Ascending aorta (tissue), 2 donors: ENCODE results near the gene METRN. TPM values are rescaled to one million over a fixed set of nuclear protein-coding genes. Genes with fewer than 3 reads are reported as not detected.
A peak's percentile ranks its signal among the peaks of the same experiment; 100 is the strongest.

ENCODE experiments used
- DNase-seq, 2 donors: peaks; one replicate each; pipeline ENCODE4 v3.0.0-alpha.2; 2019; ENCODE audit warnings: low spot score in 2 of 2
- H3K27ac ChIP-seq, 2 donors: fragments of 200-600 bp; sonication (generic); one replicate each; pipeline ENCODE4 v1.5.1; 2016 to 2017; ENCODE audit warnings: mild to moderate bottlenecking in 1 of 2
- H3K27me3 ChIP-seq: fragments of 200-600 bp; sonication (generic); one replicate; pipeline ENCODE4 v1.5.1; 2017
- H3K36me3 ChIP-seq, 2 donors: fragments of 200-600 bp; sonication (generic); one replicate each; pipeline ENCODE4 v1.5.1; 2016
- H3K4me1 ChIP-seq, 2 donors: fragments of 200-600 bp; sonication (generic); one replicate each; pipeline ENCODE4 v1.5.1; 2016 to 2017; ENCODE audit warnings: mild to moderate bottlenecking in 1 of 2
- H3K4me3 ChIP-seq, 2 donors: fragments of 200-600 bp; sonication (generic); one replicate each; pipeline ENCODE4 v1.5.1; 2016 to 2017; ENCODE audit warnings: mild to moderate bottlenecking in 1 of 2
- H3K9me3 ChIP-seq, 2 donors: fragments of 200-600 bp; sonication (generic); one replicate each; pipeline ENCODE4 v1.5.1; 2016
- intact Hi-C: fragments of 100-400 bp; cut with DNase I; formaldehyde crosslinking; loops from one replicate; pipeline ENCODE4 v1.15.1; 2023
- total RNA-seq: library from RNA; depleted of rRNA; stranded (reverse); fragments of >200 nt; gene quantifications from one replicate; pipeline ENCODE4 v1.1.0, GENCODE V29; 2016
- TF ChIP-seq, protein P1 (sequence below), 3 experiments: fragments of 200-600 bp in 2 of 3; fragments of 450-650 bp in 1 of 3; sonication (generic) in 2 of 3; IDR thresholded peaks; one replicate each; pipeline ENCODE4 v1.5.1; 2016 to 2019; ENCODE audit warnings: antibody characterized with exemption in 3 of 3, mild to moderate bottlenecking in 1 of 3, moderate library complexity in 1 of 3

The METRN gene
- total RNA-seq, 1 donor from 2014 or later, result 118 TPM

GRCh38 chr16:708959-709358, 6.0 kb upstream of the METRN start:
- Histone ChIP-seq H3K27me3 (peaks cover 22% of the 10 kb centered on the region), H3K4me3 (no peak overlapping the region), H3K36me3 (no peaks in the 10 kb centered on the region), H3K9me3 (no peaks in the 10 kb centered on the region), H3K27ac (no peak overlapping the region), H3K4me1 (peaks cover 0 to 10% of the 10 kb centered on the region in 2 donors)
- DNase-seq, result no peak
- TF ChIP-seq, protein P1, sequence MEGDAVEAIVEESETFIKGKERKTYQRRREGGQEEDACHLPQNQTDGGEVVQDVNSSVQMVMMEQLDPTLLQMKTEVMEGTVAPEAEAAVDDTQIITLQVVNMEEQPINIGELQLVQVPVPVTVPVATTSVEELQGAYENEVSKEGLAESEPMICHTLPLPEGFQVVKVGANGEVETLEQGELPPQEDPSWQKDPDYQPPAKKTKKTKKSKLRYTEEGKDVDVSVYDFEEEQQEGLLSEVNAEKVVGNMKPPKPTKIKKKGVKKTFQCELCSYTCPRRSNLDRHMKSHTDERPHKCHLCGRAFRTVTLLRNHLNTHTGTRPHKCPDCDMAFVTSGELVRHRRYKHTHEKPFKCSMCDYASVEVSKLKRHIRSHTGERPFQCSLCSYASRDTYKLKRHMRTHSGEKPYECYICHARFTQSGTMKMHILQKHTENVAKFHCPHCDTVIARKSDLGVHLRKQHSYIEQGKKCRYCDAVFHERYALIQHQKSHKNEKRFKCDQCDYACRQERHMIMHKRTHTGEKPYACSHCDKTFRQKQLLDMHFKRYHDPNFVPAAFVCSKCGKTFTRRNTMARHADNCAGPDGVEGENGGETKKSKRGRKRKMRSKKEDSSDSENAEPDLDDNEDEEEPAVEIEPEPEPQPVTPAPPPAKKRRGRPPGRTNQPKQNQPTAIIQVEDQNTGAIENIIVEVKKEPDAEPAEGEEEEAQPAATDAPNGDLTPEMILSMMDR (IDR thresholded peaks at IDR 0.05), result no peak
- intact Hi-C loops, result no loop called here

DNA sequence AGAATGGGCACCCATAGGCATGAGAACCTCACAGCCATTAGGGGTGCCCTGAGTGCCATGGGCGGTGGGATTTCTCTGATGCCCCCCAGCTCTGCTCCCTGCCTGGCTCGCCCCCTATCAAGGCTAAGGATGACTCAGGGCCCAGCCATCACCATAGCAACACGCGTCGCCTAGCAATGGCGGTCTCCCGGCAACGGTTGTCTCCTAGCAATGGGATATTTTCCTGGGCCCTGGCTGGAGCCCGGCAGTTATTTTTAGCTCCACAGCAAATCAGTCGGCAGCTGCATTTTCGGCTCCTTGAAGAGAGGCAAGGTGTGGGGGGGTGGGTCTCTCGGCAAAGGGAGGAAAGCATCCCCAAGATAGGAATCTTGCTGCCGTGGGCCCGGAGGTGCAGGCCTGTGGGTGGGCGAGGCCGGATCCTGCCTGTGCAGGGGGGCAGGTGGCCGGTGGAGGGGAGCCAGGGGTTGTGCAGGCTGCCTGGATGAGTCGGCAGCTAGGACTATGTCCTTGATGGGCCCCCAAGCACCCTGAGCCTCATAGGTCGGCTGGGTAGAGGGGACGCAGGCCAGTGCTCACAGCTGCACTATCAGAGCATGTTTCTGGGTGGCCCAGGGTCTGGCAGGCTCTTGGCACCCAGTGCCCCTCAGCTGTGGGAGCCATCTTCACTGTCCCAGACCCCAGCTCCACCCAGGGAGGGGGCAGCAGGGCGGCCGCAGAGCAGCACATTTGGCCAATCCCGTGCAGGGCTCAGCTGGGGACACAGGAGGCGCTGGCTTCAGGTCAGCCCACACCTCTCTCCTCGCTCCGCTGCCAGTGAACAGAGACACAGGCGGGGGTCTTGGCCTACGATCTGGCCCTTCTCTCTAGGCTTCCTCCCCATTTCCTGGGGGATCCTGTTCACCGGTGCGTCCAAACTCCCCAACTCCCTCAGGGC, 5.1 kb upstream of the METRN start:
- Histone ChIP-seq H3K27me3 (peaks cover 14% of the 10 kb centered on the region), H3K4me3 (no peak overlapping the region), H3K4me1 (peaks cover 3 to 15% of the 10 kb centered on the region in 2 donors), H3K27ac (no peak overlapping the region), H3K36me3 (no peaks in the 10 kb centered on the region), H3K9me3 (no peaks in the 10 kb centered on the region)
- no peak for DNase-seq
- TF ChIP-seq, protein P1 (IDR thresholded peaks at IDR 0.05), result no peak
- intact Hi-C loops, result loop anchor here (2.0 to 10.0 kb wide), 2 partner anchors 345 to 385 kb away; partner anchors contain the start of gene C1QTNF8

DNA sequence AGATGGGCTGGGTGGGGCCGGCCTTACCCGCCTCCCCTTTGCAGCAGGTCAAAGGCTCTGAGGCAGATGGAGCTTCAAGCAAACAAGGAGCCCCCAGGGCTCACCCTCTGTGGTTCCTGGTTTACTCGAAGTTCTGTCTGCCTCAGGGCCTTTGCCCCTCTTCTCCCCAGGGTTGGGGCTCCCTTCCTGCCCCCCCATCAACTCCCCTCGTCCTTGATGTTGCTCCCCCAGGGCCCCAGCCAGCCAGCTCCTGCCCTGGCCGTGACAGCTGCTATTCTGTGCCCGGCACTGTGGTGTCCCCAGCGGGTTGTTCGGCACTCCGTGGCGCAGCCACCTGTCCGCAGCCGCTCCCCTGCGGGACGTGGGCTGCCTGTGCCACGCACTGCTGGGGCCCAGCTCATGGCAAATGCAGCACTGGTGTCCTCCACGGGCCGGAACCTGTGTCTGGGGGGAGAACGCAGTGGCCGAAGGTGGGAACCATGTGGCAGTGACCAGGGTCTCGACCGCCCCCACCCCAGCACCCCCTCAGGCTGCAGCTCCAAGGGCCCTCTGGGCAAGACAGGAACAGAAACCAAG, 4.3 kb upstream of the METRN start:
- TF ChIP-seq, protein P1 (IDR thresholded peaks at IDR 0.05), result no peak
- no peaks in the 10 kb centered on the region for H3K36me3 ChIP-seq
- H3K27me3 ChIP-seq, result peaks cover 14% of the 10 kb centered on the region
- peaks cover 3 to 17% of the 10 kb centered on the region in 2 donors for H3K4me1 ChIP-seq
- H3K4me3 ChIP-seq, result no peak overlapping the region
- H3K9me3 ChIP-seq, result no peaks in the 10 kb centered on the region
- no peak for DNase-seq
- intact Hi-C loops, result loop anchor here (1.0 to 10.0 kb wide), 3 partner anchors 75 to 384 kb away; partner anchors contain the start of gene C1QTNF8
- no peak overlapping the region for H3K27ac ChIP-seq

DNA sequence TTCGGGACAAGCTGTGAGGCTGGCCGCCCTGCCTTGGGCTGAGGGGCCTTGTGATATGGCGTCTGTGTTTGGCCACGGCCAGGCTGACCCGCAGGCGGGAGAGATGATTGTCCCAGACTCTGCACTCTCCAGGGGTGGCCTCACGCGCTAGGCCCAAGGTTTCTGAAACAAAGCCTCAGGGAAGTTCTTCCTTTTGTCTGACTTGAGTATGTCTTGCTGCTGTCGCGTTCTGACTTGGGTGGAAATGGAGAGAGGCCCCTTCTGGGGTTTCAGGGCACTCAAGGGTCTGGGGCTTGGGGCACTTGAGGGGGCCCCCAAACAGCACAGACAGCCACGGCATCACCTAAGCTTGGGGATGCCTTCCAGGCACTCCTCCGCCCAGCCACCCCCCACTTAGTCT, 3.8 kb upstream of the METRN start:
- Histone ChIP-seq H3K27me3 (peaks cover 12% of the 10 kb centered on the region), H3K9me3 (no peaks in the 10 kb centered on the region), H3K36me3 (no peaks in the 10 kb centered on the region), H3K4me1 (peaks cover 7 to 19% of the 10 kb centered on the region in 2 donors), H3K27ac (no peak overlapping the region), H3K4me3 (no peak overlapping the region)
- TF ChIP-seq, protein P1 (IDR thresholded peaks at IDR 0.05), result no peak
- DNase-seq, result no peak
- intact Hi-C loops, result loop anchor here (1.0 to 10.0 kb wide), 3 partner anchors 74 to 384 kb away; partner anchors contain the start of gene C1QTNF8

DNA sequence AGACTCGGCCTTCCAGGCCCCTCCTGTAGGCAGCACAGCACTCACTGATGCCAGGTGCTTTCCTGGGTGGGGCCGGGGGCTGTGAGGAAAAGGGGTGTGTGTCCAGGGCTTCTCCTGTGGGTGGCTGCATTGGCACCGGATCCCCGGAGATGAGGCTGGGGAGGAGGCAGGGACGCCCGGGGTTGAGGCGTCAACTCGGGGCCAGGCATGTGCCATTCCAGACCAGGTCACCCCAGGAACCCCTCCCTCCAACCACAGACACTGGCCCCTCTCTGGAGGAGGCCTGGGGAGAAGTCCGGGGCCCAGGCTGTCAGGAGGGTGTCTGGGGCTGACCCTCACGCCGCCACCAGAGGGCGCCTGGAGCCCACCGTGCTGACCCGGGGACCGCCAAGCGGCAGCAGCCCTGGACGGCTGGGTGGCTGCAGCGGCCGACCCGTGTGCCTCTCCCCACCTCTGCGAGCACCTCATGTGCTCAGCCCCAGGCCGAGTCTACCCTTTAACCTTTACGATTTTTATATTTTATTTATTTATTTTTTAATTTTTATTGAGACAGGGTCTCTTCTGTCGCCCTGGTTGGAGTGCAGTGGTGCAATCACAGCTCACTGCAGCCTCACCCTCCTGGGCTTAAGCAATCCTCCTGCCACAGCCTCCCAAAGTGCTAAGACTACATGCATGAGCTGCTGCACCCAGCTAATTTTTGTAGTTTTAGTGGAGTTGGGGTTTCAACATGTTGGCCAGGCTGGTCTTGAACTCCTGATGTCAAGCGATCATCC, 3.2 kb upstream of the METRN start:
- Histone ChIP-seq H3K9me3 (no peaks in the 10 kb centered on the region), H3K27me3 (peaks cover 6% of the 10 kb centered on the region), H3K4me1 (peaks cover 10 to 23% of the 10 kb centered on the region in 2 donors), H3K27ac (no peak overlapping the region), H3K36me3 (no peaks in the 10 kb centered on the region), H3K4me3 (no peak overlapping the region)
- peak in 1 of 2 donors; percentile 77 for DNase-seq
- TF ChIP-seq, protein P1 (IDR thresholded peaks at IDR 0.05), result peak; percentile 87 to 95 (median 93)
- intact Hi-C loops, result loop anchor here (1.0 to 10.0 kb wide), 3 partner anchors 74 to 383 kb away; partner anchors contain the start of gene C1QTNF8
